K562 (cell line): ENCODE results near the gene RAB17. TPM values are rescaled to one million over a fixed set of nuclear protein-coding genes. Genes with fewer than 3 reads are reported as not detected.

Experiments used
- ATAC-seq: fragments of 200-7000 bp; cut with Tn5 transposase; 3 replicates; pipeline ENCODE4 v1.9.1; 2020; ENCODE audit warnings: moderate library complexity
- BruUV-seq: library from RNA; stranded (reverse); fragments of 400-500 nt; replicated peaks from 2 replicates; lab custom pipeline; 2021; lab: Mats Ljungman, UMichigan
- CTCF ChIA-PET: fragments of 300-600 bp; formaldehyde crosslinking; extraction: SDS; loops from one replicate; lab custom pipeline; 2021; ENCODE audit warnings: low intra/inter-chr PET ratio; lab: Yijun Ruan, JAX
- POLR2A ChIA-PET: fragments of 300-600, 350-650 bp; sonication (Branson Sonifier 250); formaldehyde crosslinking; extraction: SDS; loops from one replicate; lab custom pipeline; 2021; ENCODE audit warnings: antibody characterized with exemption, inconsistent platforms; lab: Yijun Ruan, JAX
- DNase-seq, 4 experiments: peaks; one replicate each; pipeline versions ENCODE4 v3.0.0 to v3.0.0-alpha.2; 2011 to 2018; ENCODE audit warnings: low spot score in 3 of 4, mixed read lengths in 3 of 4; ENCODE audit errors: extremely low read depth in 1 of 4
- FAIRE-seq: peaks from 2 replicates; lab custom pipeline; 2011; peaks lifted over from hg19 to GRCh38; lab: Jason Lieb, UNC
- H2AFZ ChIP-seq: 2 replicates; pipeline ENCODE4 v1.6.0; 2011; ENCODE audit warnings: low read depth, low read length, control low read depth, inconsistent platforms
- H3K27ac ChIP-seq: fragments of 200-600 bp; 3 replicates; pipeline ENCODE4 v1.8.0; 2011; ENCODE audit warnings: low read depth, mild to moderate bottlenecking, control low read depth, inconsistent platforms, low read length, moderate library complexity, mixed read lengths; ENCODE audit errors: extremely low read depth
- H3K27me3 ChIP-seq, 2 experiments: fragments of 300-600 bp in 1 of 2; 2 replicates in 1 of 2; 3 replicates in 1 of 2; pipeline versions ENCODE4 v1.6.0 to v1.8.0; 2011; ENCODE audit warnings: inconsistent platforms in 2 of 2, low read length in 2 of 2, mild to moderate bottlenecking in 1 of 2, mixed read lengths in 1 of 2, moderate library complexity in 1 of 2; ENCODE audit not compliant: control insufficient read depth in 2 of 2, insufficient read depth in 2 of 2
- H3K36me3 ChIP-seq: fragments of 300-600 bp; 3 replicates; pipeline ENCODE4 v1.8.0; 2011; ENCODE audit warnings: mild to moderate bottlenecking, low read length, inconsistent platforms; ENCODE audit not compliant: control insufficient read depth, insufficient read depth
- H3K4me1 ChIP-seq, 2 experiments: fragments of 200-600 bp in 1 of 2; replicated peaks in 1 of 2; 2 replicates in 1 of 2; 3 replicates in 1 of 2; pipeline versions ENCODE4 v1.5.1 to v1.8.0; 2011; ENCODE audit warnings: inconsistent platforms in 2 of 2, low read length in 2 of 2, mild to moderate bottlenecking in 1 of 2, mixed read lengths in 1 of 2, moderate library complexity in 1 of 2; ENCODE audit not compliant: control insufficient read depth in 2 of 2, insufficient read depth in 2 of 2
- H3K4me2 ChIP-seq: 2 replicates; pipeline ENCODE4 v1.6.1; 2011; ENCODE audit warnings: low read length, control low read depth, inconsistent platforms, mixed read lengths; ENCODE audit not compliant: insufficient read depth
- H3K4me3 ChIP-seq: fragments of 200-600 bp; sonication (generic), shearing (Covaris generic); 2 replicates; pipeline ENCODE4 v1.5.1; 2016; ENCODE audit warnings: control low read depth, inconsistent platforms
- H3K79me2 ChIP-seq: fragments of 200-600 bp; 3 replicates; pipeline ENCODE4 v1.8.0; 2011; ENCODE audit warnings: low read length, inconsistent platforms; ENCODE audit not compliant: control insufficient read depth, insufficient read depth
- H3K9ac ChIP-seq, 2 experiments: 2 replicates each; pipeline versions ENCODE4 v1.6.0 to v1.6.1; 2011; ENCODE audit warnings: low read depth in 2 of 2, low read length in 2 of 2, control low read depth in 1 of 2, inconsistent platforms in 1 of 2, mild to moderate bottlenecking in 1 of 2, mixed read lengths in 1 of 2; ENCODE audit not compliant: insufficient read depth in 1 of 2
- H3K9me1 ChIP-seq: one replicate; pipeline ENCODE4 v1.6.0; 2011; ENCODE audit warnings: inconsistent platforms, mild to moderate bottlenecking, low read length, moderate library complexity; ENCODE audit not compliant: control insufficient read depth, insufficient read depth
- H3K9me3 ChIP-seq: replicated peaks from 2 replicates; pipeline ENCODE4 v1.5.1; 2011; ENCODE audit warnings: low read depth, low read length, inconsistent platforms; ENCODE audit not compliant: control insufficient read depth, insufficient read depth
- H4K20me1 ChIP-seq: replicated peaks from 2 replicates; pipeline ENCODE4 v1.6.1; 2011; ENCODE audit warnings: low read length, inconsistent platforms, mixed read lengths; ENCODE audit not compliant: control insufficient read depth, insufficient read depth
- RBM25 ChIP-seq: fragments of 200-400 bp; formaldehyde crosslinking; IDR thresholded peaks from 2 replicates; pipeline ENCODE4 v1.6.1; 2018; ENCODE audit warnings: low read length, low read depth, moderate library complexity; ENCODE audit not compliant: severe bottlenecking
- SAFB2 ChIP-seq: fragments of 200-400 bp; formaldehyde crosslinking; IDR thresholded peaks from 2 replicates; pipeline ENCODE4 v1.6.1; 2018; ENCODE audit warnings: borderline replicate concordance, low read length, low read depth, moderate library complexity; ENCODE audit not compliant: severe bottlenecking
- TSC22D4 ChIP-seq: fragments of 450-650 bp; IDR thresholded peaks from 2 replicates; pipeline ENCODE4 v1.6.1; 2016; ENCODE audit warnings: missing genetic modification characterization, missing biosample characterization, control low read depth
- ZNF146 ChIP-seq: IDR thresholded peaks from one replicate; pipeline ENCODE4 v1.6.1; 2018; ENCODE audit warnings: missing compliant biosample characterization; ENCODE audit not compliant: unreplicated experiment
- ZNF444 ChIP-seq: fragments of 250-450 bp; sonication (Bioruptor Pico); IDR thresholded peaks from 2 replicates; pipeline ENCODE4 v1.4.0; 2020; ENCODE audit warnings: mild to moderate bottlenecking, moderate library complexity
- ZNF507 ChIP-seq: conservative IDR thresholded peaks from 2 replicates; pipeline ENCODE4 v1.6.1; 2017; ENCODE audit warnings: missing genetic modification characterization, missing compliant biosample characterization
- WGBS: fragments of 100-300 bp; shearing (Covaris generic); methylation state at CpG from one replicate; pipeline ENCODE4 v1.1.6; 2016; ENCODE audit warnings: low coverage, mixed read lengths; ENCODE audit not compliant: insufficient coverage; ENCODE audit errors: missing lambda C conversion rate; 5-methylcytosine and 5-hydroxymethylcytosine counted together
- in situ Hi-C: fragments of 300-500 bp; cut with MboI; formaldehyde crosslinking; loops from 4 replicates; pipeline ENCODE4 v1.15.0; 2018; ENCODE audit warnings: inconsistent platforms, mixed read lengths
- intact Hi-C: fragments of 100-400 bp; cut with micrococcal nuclease; formaldehyde crosslinking; loops from 2 replicates; pipeline ENCODE4 v1.14.2; 2022
- polyA plus RNA-seq, 8 experiments: library from polyadenylated mRNA; depleted of rRNA in 4 of 8; stranded (reverse) in 5 of 8; unstranded in 3 of 8; fragments of >200 nt; fragmentation: Nextera tagmentation in 2 of 8; fragmentation: Illumina TruSeq in 1 of 8; extraction: Ambion mirVana in 2 of 8; extraction: Trizol in 1 of 8; gene quantifications; 2 replicates each; pipeline versions ENCODE4 v1.2.1 to v1.2.3, GENCODE V29; 2011 to 2014; ENCODE audit warnings: inconsistent platforms in 1 of 8, missing spikeins in 1 of 8
- total RNA-seq, 7 experiments: library from RNA; depleted of rRNA in 6 of 7; stranded (reverse); fragments of >200 nt in 6 of 7; fragmentation: Illumina TruSeq in 2 of 7; extraction: Trizol in 2 of 7; gene quantifications; 2 replicates each; pipeline versions ENCODE4 v1.2.1 to v1.2.3, GENCODE V29; 2011 to 2021; ENCODE audit warnings: low replicate concordance in 1 of 7
- TF ChIP-seq, protein P1 (sequence below): fragments of 450-650 bp; formaldehyde crosslinking; IDR thresholded peaks from 2 replicates; pipeline ENCODE4 v1.4.0; 2022; ENCODE audit warnings: missing genetic modification characterization

Gene RAB17
- total and polyA plus RNA-seq, 9 of the 15 experiments (the other 6 are each of a cell fraction or from before 2014, with no cell fraction given), result 0.13 TPM; not detected in 8

DNA sequence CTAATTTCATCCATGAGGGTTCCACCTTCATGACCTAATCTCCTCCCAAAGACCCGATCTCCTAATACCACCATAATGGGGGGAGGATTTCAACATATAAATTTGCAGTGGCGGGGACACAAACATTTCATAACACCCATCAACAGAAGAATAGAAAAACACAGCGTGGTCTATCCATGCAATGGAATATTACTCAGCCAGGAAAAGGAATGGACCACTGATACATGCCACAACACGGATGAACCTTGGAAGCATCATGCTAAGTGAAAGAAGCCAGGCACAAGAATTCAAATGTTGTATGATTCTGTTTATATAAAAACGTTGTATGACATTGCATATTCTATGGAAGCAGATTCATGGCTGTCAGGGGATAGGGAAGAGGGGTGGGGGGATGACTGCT lies 21.5 kb downstream of the RAB17 start:
- DNase-seq (no peak), ATAC-seq (no peak), FAIRE-seq (no peak)
- Histone ChIP-seq H3K27me3 (peaks cover 0 to 20% of the 10 kb centered on the region in 2 experiments; a peak in 3 of 5 replicates), H4K20me1 (no peaks in the 10 kb centered on the region), H3K9me1 (no peaks in the 10 kb centered on the region), H3K79me2 (no peaks in the 10 kb centered on the region), H3K9me3 (no peaks in the 10 kb centered on the region; the same call in 1 of the 2 replicates), H3K4me1 (peaks cover 0 to 3% of the 10 kb centered on the region in 2 experiments; a peak in 2 of 5 replicates), H3K9ac (no peak overlapping the region), H2AFZ (no peak overlapping the region), H3K36me3 (no peaks in the 10 kb centered on the region), H3K27ac (no peak overlapping the region), H3K4me3 (no peak overlapping the region), H3K4me2 (no peak overlapping the region)
- in situ Hi-C loops, result loop anchor here (10.0 kb wide), 1 partner anchor 444 kb away; no protein-coding TSS in a partner anchor
- CTCF ChIA-PET, result interaction anchor here (0.7 kb wide), 1 partner anchor 104 kb away, joined by 3 read pairs; no protein-coding TSS in a partner anchor
- WGBS, result 6% methylated on average over 4 of the region's 5 CpGs
- peak; percentile 78 for TF ChIP-seq ZNF146 (CRISPR knock-in tag)
- TF ChIP-seq TSC22D4 (tag), result no peak
- peak; percentile 27 for TF ChIP-seq RBM25
- no peak for TF ChIP-seq ZNF444
- TF ChIP-seq SAFB2, result no peak
- TF ChIP-seq, protein P1, sequence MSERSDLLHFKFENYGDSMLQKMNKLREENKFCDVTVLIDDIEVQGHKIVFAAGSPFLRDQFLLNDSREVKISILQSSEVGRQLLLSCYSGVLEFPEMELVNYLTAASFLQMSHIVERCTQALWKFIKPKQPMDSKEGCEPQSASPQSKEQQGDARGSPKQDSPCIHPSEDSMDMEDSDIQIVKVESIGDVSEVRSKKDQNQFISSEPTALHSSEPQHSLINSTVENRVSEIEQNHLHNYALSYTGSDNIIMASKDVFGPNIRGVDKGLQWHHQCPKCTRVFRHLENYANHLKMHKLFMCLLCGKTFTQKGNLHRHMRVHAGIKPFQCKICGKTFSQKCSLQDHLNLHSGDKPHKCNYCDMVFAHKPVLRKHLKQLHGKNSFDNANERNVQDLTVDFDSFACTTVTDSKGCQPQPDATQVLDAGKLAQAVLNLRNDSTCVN (CRISPR knock-in tag), result no peak
- no peak for TF ChIP-seq ZNF507 (tag)
- POLR2A ChIA-PET, result interaction anchor here (0.6 kb wide), 1 partner anchor 33 kb away, joined by 3 read pairs; no protein-coding TSS in a partner anchor
- intact Hi-C loops, result no loop called here
- no TSS peak for BruUV-seq
